BLaER1 (cell line): ENCODE results near the gene SLITRK1.

Source experiments
- H3K27ac ChIP-seq: shearing (Covaris generic); formaldehyde crosslinking; 2 replicates; pipeline ENCODE4 v1.8.1; 2022
- H3K27me3 ChIP-seq: shearing (Covaris generic); formaldehyde crosslinking; 2 replicates; pipeline ENCODE4 v1.8.1; 2022
- H3K36me3 ChIP-seq: shearing (Covaris generic); formaldehyde crosslinking; 2 replicates; pipeline ENCODE4 v1.8.1; 2022
- H3K4me1 ChIP-seq: shearing (Covaris generic); formaldehyde crosslinking; 2 replicates; pipeline ENCODE4 v1.8.1; 2022
- H3K4me2 ChIP-seq: shearing (Covaris generic); formaldehyde crosslinking; 2 replicates; pipeline ENCODE4 v1.8.1; 2022
- H3K4me3 ChIP-seq: shearing (Covaris generic); formaldehyde crosslinking; 2 replicates; pipeline ENCODE4 v1.8.1; 2022
- H3K9ac ChIP-seq: shearing (Covaris generic); formaldehyde crosslinking; 2 replicates; pipeline ENCODE4 v1.8.1; 2022
- H3K9me3 ChIP-seq: shearing (Covaris generic); formaldehyde crosslinking; 2 replicates; pipeline ENCODE4 v1.8.1; 2022
- H4K20me1 ChIP-seq: shearing (Covaris generic); formaldehyde crosslinking; 2 replicates; pipeline ENCODE4 v1.8.1; 2022
- Cebpa-rat ChIP-seq: shearing (Covaris generic); IDR thresholded peaks from 2 replicates; pipeline ENCODE4 v1.8.1; 2022

The SLITRK1 gene, protein sequence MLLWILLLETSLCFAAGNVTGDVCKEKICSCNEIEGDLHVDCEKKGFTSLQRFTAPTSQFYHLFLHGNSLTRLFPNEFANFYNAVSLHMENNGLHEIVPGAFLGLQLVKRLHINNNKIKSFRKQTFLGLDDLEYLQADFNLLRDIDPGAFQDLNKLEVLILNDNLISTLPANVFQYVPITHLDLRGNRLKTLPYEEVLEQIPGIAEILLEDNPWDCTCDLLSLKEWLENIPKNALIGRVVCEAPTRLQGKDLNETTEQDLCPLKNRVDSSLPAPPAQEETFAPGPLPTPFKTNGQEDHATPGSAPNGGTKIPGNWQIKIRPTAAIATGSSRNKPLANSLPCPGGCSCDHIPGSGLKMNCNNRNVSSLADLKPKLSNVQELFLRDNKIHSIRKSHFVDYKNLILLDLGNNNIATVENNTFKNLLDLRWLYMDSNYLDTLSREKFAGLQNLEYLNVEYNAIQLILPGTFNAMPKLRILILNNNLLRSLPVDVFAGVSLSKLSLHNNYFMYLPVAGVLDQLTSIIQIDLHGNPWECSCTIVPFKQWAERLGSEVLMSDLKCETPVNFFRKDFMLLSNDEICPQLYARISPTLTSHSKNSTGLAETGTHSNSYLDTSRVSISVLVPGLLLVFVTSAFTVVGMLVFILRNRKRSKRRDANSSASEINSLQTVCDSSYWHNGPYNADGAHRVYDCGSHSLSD

DNA sequence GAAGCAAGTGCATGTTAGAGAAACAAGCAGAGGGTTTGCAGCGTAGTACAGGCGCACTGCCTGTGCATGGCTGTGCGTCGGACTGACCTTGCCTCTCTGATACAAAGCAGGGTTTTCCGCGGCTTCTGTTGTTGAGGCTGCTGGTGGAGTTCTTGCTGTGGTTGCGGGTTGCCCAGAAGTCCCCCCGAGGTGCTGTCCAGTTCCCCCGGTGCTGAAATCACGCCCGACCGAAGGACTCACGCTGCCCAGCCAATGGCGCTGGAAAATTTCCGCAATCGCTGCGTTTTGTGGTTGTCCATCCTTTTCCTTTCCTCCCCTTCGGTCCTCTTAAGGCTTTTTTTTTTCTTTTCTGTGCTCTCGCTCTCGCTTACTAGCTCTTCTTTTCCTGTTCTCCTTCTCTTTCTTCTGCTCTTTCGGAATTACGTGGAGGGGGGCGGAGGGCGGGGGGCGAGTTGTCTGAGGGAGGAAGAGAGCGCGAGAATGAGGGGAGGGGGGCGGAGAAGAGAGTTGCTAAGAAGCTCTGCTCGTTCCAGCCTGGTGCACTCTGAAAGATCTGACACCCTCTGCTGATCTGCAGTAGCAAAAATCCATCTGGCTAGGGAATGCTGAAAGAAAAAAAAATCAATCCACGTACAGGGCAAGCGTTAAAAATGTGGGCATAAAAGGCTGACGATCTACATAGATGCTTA is at the start of gene SLITRK1:
TSS of gene SLITRK1 (minus strand) at position 558 of the 689 bp plus-strand sequence. CDS start 967 bp downstream, outside the sequence.
- no peak for TF ChIP-seq Cebpa-rat
- Histone ChIP-seq H3K27ac (no peak within 1 kb of the TSS), H3K9ac (no peak within 1 kb of the TSS), H3K27me3 (no peaks in the 10 kb centered on the region), H3K36me3 (no peaks in the 10 kb centered on the region), H3K4me3 (no peak within 1 kb of the TSS), H3K4me2 (no peak within 1 kb of the TSS), H3K9me3 (peaks cover 28% of the 10 kb centered on the region), H3K4me1 (no peaks in the 10 kb centered on the region), H4K20me1 (no peaks in the 10 kb centered on the region)

- peak overlapping the region; percentile 30 for H3K4me2 ChIP-seq
- no peaks in the 10 kb centered on the region for H3K36me3 ChIP-seq
- TF ChIP-seq Cebpa-rat = no peak
- no peak overlapping the region for H3K27ac ChIP-seq
- peaks cover 8% of the 10 kb centered on the region for H3K4me1 ChIP-seq
- no peak overlapping the region for H3K4me3 ChIP-seq
- no peaks in the 10 kb centered on the region for H3K9me3 ChIP-seq
- H3K9ac ChIP-seq = no peak overlapping the region
- no peaks in the 10 kb centered on the region for H4K20me1 ChIP-seq
- no peaks in the 10 kb centered on the region for H3K27me3 ChIP-seq
Measured at GRCh38 chr13:83929157-83929556, 46.9 kb upstream of the SLITRK1 start.

DNA sequence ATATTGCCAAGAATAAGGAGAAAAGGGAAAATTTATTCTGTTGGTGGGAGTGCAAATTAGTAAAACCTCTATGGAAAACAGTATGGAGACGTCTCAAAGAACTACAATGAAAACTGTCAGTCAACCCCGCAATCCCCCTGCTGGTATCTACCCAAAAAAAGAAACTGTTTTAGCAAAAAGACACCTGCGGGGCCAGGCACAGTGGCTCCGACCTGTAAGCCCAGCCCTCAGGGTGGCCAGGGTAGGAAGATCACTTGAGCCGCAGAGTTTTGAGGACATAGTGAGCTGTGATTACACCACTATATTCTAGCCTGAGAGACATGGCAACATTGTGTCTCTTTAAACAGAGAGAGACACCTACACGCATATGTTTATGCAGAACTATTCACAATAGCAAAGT is 37.5 kb upstream of the SLITRK1 start:
- Histone ChIP-seq H3K36me3 (no peaks in the 10 kb centered on the region), H3K9ac (no peak overlapping the region), H3K9me3 (no peaks in the 10 kb centered on the region), H3K4me1 (no peaks in the 10 kb centered on the region), H3K27ac (no peak overlapping the region), H4K20me1 (no peaks in the 10 kb centered on the region), H3K27me3 (no peaks in the 10 kb centered on the region), H3K4me3 (no peak overlapping the region), H3K4me2 (no peak overlapping the region)
- TF ChIP-seq Cebpa-rat = no peak

GRCh38 chr13:83914368-83914767 is 32.1 kb upstream of the SLITRK1 start:
- Histone ChIP-seq H3K4me2 (no peak overlapping the region), H3K36me3 (no peaks in the 10 kb centered on the region), H3K27me3 (no peaks in the 10 kb centered on the region), H4K20me1 (no peaks in the 10 kb centered on the region), H3K9me3 (no peaks in the 10 kb centered on the region), H3K4me3 (no peak overlapping the region), H3K27ac (no peak overlapping the region), H3K9ac (no peak overlapping the region), H3K4me1 (no peaks in the 10 kb centered on the region)
- TF ChIP-seq Cebpa-rat = no peak

DNA sequence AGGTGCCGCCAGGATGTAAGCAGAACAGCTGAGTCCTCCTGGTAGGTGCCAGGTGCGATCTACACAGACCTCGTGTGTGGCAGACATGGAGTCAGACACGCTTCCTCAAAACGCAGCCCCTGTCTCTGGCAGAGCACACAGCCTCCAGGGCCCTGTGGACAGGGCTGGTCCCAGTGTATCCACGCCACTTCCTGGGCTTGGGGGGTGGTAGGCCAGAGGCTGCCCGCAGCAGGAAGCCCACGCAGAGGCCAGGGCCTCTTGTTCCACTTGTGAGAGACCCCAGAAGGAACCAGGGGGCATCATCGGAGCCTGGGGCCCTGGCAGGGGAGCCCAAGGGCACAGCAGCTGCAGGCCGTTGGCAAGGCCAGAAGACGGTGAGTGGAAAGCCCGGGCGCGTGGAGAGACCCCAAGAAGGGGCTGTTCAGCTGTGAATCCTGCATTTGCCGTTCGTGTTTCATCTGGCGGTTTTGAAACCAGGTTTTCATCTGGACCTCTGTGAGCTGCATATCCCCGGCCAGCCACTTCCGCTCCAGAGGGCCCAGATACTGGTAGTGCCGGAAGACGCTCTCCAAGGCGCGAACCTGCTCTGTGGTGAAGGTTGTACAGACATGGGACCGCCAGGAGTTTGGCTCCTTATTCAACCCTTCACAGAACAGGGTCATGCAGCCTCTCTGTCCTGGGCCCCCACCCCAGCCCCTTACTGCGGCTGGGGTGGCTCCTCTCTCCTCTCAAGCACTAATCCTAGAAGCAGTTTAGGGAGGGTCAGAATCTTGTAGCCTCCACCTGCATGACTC is 25.1 kb upstream of the SLITRK1 start:
- no peak overlapping the region for H3K27ac ChIP-seq
- TF ChIP-seq Cebpa-rat = no peak
- no peaks in the 10 kb centered on the region for H3K27me3 ChIP-seq
- H4K20me1 ChIP-seq = no peaks in the 10 kb centered on the region
- H3K9me3 ChIP-seq = no peaks in the 10 kb centered on the region
- H3K9ac ChIP-seq = no peak overlapping the region
- no peak overlapping the region for H3K4me3 ChIP-seq
- H3K4me1 ChIP-seq = no peaks in the 10 kb centered on the region
- no peaks in the 10 kb centered on the region for H3K36me3 ChIP-seq
- no peak overlapping the region for H3K4me2 ChIP-seq

DNA sequence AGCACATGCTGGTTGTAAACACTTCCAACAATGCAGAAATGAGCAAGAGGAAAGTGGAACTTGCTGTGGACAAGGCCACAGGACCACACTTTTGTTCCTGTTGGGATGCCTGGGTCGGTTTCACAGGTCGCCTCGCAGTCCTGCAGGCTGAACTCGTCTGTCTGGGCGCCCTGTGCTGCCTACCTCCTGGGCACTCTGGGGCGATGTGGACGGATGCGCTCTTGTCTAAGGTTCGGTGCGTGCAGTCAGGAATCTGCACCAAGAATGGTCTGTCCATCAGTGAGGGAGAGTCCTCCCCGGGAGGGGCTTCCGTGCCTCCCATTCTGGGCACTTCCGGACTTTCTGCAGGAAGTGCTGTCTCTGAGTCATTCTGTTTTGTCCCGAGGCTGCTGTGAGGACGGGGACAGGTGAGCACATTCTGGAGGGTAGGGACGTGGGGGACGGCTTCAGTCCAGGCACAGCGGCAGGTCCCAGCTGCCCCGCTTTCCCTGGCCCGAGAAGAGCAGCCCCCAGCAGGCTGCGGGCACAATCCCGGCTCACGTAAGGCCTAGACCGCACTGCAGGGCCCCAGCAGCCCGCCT is 24.1 kb upstream of the SLITRK1 start:
- no peak for TF ChIP-seq Cebpa-rat

DNA sequence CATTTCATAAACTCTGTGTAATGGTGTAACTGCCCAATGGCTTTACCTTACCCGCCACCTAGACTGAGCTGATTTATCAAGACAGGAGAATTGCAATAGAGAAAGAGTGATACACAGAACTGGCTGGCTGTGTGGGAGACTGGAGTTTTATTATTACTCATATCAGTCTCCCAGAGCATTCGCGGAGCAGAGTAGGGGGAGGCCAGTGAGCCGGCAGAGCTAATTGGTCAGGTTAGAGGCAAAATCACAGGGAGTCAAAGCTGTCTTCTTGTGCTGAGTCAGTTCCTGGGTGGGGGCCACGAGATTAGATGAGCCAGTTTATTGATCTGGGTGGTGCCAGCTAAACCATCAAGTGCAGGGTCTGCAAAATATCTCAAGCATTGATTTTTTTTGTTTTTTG is 23.4 kb upstream of the SLITRK1 start:
- Histone ChIP-seq H4K20me1 (no peaks in the 10 kb centered on the region), H3K4me3 (no peak overlapping the region), H3K27ac (no peak overlapping the region), H3K9ac (no peak overlapping the region), H3K4me2 (no peak overlapping the region), H3K4me1 (no peaks in the 10 kb centered on the region), H3K27me3 (no peaks in the 10 kb centered on the region), H3K9me3 (no peaks in the 10 kb centered on the region), H3K36me3 (no peaks in the 10 kb centered on the region)
- no peak for TF ChIP-seq Cebpa-rat

More for the DNA sequence above, 24.1 kb upstream of the SLITRK1 start:
- Histone ChIP-seq H3K27me3 (no peaks in the 10 kb centered on the region), H3K4me2 (no peak overlapping the region), H3K4me1 (no peaks in the 10 kb centered on the region), H3K9ac (no peak overlapping the region), H4K20me1 (no peaks in the 10 kb centered on the region), H3K4me3 (no peak overlapping the region), H3K36me3 (no peaks in the 10 kb centered on the region), H3K27ac (no peak overlapping the region), H3K9me3 (no peaks in the 10 kb centered on the region)

GRCh38 chr13:83895994-83896580 is 13.8 kb upstream of the SLITRK1 start:
- no peak for TF ChIP-seq Cebpa-rat
- H3K27me3 ChIP-seq = no peaks in the 10 kb centered on the region
- H3K9ac ChIP-seq = no peak overlapping the region
- no peak overlapping the region for H3K27ac ChIP-seq
- no peak overlapping the region for H3K4me3 ChIP-seq
- H3K9me3 ChIP-seq = no peaks in the 10 kb centered on the region
- H4K20me1 ChIP-seq = no peaks in the 10 kb centered on the region
- no peak overlapping the region for H3K4me2 ChIP-seq
- H3K36me3 ChIP-seq = no peaks in the 10 kb centered on the region
- no peaks in the 10 kb centered on the region for H3K4me1 ChIP-seq

GRCh38 chr13:83890358-83890757 is 8.1 kb upstream of the SLITRK1 start:
- H3K27ac ChIP-seq = no peak overlapping the region
- no peaks in the 10 kb centered on the region for H3K9me3 ChIP-seq
- H4K20me1 ChIP-seq = no peaks in the 10 kb centered on the region
- H3K27me3 ChIP-seq = no peaks in the 10 kb centered on the region
- H3K36me3 ChIP-seq = no peaks in the 10 kb centered on the region
- no peak overlapping the region for H3K9ac ChIP-seq
- TF ChIP-seq Cebpa-rat = no peak; the same call in 1 of the 2 replicates
- H3K4me1 ChIP-seq = no peaks in the 10 kb centered on the region
- H3K4me3 ChIP-seq = no peak overlapping the region
- H3K4me2 ChIP-seq = no peak overlapping the region
